Measurements from ENCODE around the gene APP.
"Not testable (repeated sequence)": the region's sequence is repeated elsewhere in the genome, so short reads cannot be mapped to it uniquely, and the experiment has no call there.

APP gene

DNA sequence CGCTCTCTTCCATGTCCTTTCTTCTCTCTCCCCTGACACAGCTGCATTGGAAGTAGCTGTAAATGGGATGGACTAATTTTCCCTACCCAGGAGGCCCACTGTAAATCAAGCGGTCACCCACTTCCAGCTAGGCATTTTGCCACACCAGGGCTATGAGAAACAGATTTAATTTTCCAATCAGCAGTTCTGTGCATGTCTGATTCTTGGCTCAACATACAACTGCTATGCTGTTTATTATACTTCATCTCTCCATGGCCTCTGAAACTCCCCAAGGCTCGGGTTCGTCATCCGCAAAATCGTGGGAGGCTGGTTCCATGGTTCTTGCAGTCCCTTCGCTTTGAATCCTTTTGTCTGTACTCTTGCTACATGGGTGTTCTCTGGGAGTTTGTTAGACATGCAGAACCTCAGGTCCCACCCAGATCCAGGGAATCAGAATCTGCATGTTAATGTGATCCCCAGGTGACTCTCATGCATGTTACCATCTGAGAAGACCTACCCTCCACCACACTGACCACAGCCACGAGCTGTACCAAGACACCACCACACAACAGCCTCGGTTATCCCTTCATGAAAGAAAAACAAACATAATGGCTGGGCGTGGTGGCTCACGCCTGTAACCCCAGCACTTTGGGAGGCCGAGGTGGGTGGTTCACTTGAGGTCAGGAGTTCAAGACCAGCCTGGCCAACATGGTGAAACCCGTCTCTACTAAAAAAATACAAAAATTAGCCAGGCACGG, 245.3 kb downstream of the APP start:
- Histone ChIP-seq H3K36me3 (ENCODE audit: control insufficient read depth in 2 of 2, insufficient read depth in 2 of 2, low read length in 2 of 2) (no peaks in the 10 kb centered on the region), H3K4me3 (ENCODE audit: low read length in 2 of 2) (no peak overlapping the region), H3K4me1 (ENCODE audit: control insufficient read depth, insufficient read depth, low read length) (no peaks in the 10 kb centered on the region), H3K9me3 (ENCODE audit: control insufficient read depth in 2 of 2, low read length in 2 of 2) (no peaks in the 10 kb centered on the region), H3K9ac (ENCODE audit: low read length in 2 of 2) (no peak overlapping the region), H3K27me3 (ENCODE audit: control insufficient read depth in 1 of 2, insufficient read depth in 2 of 2, low read length in 2 of 2) (no peaks in the 10 kb centered on the region), H3K27ac (ENCODE audit: low read length) (no peak overlapping the region)

DNA sequence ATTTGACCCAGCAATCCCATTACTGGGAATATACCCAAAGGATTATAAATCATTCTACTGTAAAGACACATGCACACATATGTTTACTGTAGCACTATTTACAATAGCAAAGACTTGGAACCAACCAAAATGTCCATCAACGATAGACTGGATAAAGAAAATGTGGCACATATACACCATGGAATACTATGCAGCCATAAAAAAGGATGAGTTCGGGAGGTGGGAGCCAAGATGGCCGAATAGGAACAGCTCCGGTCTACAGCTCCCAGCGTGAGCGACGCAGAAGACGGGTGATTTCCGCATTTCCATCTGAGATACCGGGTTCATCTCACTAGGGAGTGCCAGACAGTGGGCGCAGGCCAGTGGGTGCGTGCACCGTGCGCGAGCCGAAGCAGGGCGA, 252.4 kb downstream of the APP start:
- not testable (repeated sequence) for H3K27me3 ChIP-seq (ENCODE audit: control insufficient read depth in 1 of 2, insufficient read depth in 2 of 2, low read length in 2 of 2); H3K9me3 ChIP-seq (ENCODE audit: control insufficient read depth in 2 of 2, low read length in 2 of 2); H3K4me1 ChIP-seq (ENCODE audit: control insufficient read depth, insufficient read depth, low read length); H3K4me3 ChIP-seq (ENCODE audit: low read length in 2 of 2); H3K27ac ChIP-seq (ENCODE audit: low read length); H3K36me3 ChIP-seq (ENCODE audit: control insufficient read depth in 2 of 2, insufficient read depth in 2 of 2, low read length in 2 of 2); H3K9ac ChIP-seq (ENCODE audit: low read length in 2 of 2)

DNA sequence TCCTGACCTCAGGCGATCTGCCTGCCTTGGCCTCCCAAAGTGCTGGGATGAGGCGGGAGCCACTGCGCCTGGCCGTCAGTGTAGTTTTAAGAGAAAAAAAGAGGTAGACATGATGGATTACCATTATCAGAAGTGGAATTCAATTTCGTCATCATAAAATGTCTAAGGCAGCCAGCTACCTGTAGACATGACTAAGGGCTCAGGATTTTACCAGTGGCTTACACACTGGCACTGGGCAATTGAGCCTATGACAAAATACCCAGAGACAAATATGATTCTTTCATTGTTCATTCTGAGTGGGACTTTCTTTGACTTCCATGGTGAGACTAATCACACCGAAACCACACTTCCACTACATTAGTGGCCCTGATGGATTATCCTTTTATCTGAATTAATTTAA, 254.3 kb downstream of the APP start:
- H3K27me3 ChIP-seq (ENCODE audit: control insufficient read depth in 1 of 2, insufficient read depth in 2 of 2, low read length in 2 of 2) = no peaks in the 10 kb centered on the region
- no peak overlapping the region for H3K4me3 ChIP-seq (ENCODE audit: low read length in 2 of 2)
- H3K9ac ChIP-seq (ENCODE audit: low read length in 2 of 2) = no peak overlapping the region
- H3K9me3 ChIP-seq (ENCODE audit: control insufficient read depth in 2 of 2, low read length in 2 of 2) = no peaks in the 10 kb centered on the region
- H3K27ac ChIP-seq (ENCODE audit: low read length) = no peak overlapping the region
- H3K4me1 ChIP-seq (ENCODE audit: control insufficient read depth, insufficient read depth, low read length) = peaks cover 10% of the 10 kb centered on the region
- peaks cover 0 to 2% of the 10 kb centered on the region in 2 donors for H3K36me3 ChIP-seq (ENCODE audit: control insufficient read depth in 2 of 2, insufficient read depth in 2 of 2, low read length in 2 of 2)

DNA sequence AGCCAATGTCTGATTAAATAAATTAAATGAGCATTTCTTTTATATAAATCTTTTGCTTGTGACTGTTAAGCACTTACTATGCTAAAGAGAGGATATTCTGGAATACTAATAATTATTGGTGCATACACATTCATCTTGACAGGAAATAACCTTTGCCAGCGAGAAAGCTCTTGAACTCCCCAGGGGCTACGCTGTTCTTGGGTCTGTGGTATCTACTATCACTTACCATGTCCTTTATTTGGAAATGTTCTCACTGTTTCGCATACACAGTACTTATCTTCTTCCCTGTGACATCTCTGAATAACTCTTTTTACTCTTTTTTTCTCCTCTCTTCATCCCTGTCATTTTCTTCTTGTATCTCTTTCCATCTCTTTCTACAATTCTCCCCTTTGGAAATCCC, 257.1 kb downstream of the APP start:
- no peak overlapping the region for H3K27ac ChIP-seq (ENCODE audit: low read length)
- peaks cover 10% of the 10 kb centered on the region for H3K4me1 ChIP-seq (ENCODE audit: control insufficient read depth, insufficient read depth, low read length)

DNA sequence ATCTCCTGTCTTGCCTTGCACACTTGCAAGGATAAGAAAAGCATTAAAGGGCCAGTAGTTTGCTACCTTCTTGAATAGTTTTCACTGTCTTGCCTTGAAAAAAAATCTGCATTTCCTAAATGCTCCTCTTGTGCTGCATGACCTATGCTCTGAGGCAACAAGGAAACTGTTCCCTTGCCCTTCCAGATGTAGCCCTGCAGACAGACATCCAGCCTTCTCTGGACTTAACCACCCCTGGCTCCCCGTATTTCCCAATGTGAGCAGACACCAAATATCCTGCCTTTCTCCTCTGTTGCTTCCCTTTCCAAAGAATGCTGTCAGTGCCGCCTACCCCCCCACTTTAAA, 258.2 kb downstream of the APP start:
- H3K4me1 ChIP-seq (ENCODE audit: control insufficient read depth, insufficient read depth, low read length) = peaks cover 10% of the 10 kb centered on the region
- H3K4me3 ChIP-seq (ENCODE audit: low read length in 2 of 2) = peak overlapping the region in 1 of 2 donors; percentile 59
- no peaks in the 10 kb centered on the region for H3K9me3 ChIP-seq (ENCODE audit: control insufficient read depth in 2 of 2, low read length in 2 of 2)
- no peaks in the 10 kb centered on the region for H3K27me3 ChIP-seq (ENCODE audit: control insufficient read depth in 1 of 2, insufficient read depth in 2 of 2, low read length in 2 of 2)
- no peak overlapping the region for H3K27ac ChIP-seq (ENCODE audit: low read length)
- H3K9ac ChIP-seq (ENCODE audit: low read length in 2 of 2) = no peak overlapping the region
- H3K36me3 ChIP-seq (ENCODE audit: control insufficient read depth in 2 of 2, insufficient read depth in 2 of 2, low read length in 2 of 2) = peaks cover 0 to 2% of the 10 kb centered on the region in 2 donors

More for the DNA sequence above, 257.1 kb downstream of the APP start:
- H3K9me3 ChIP-seq (ENCODE audit: control insufficient read depth in 2 of 2, low read length in 2 of 2) = no peaks in the 10 kb centered on the region
- H3K27me3 ChIP-seq (ENCODE audit: control insufficient read depth in 1 of 2, insufficient read depth in 2 of 2, low read length in 2 of 2) = no peaks in the 10 kb centered on the region
- H3K36me3 ChIP-seq (ENCODE audit: control insufficient read depth in 2 of 2, insufficient read depth in 2 of 2, low read length in 2 of 2) = peaks cover 0 to 2% of the 10 kb centered on the region in 2 donors
- H3K9ac ChIP-seq (ENCODE audit: low read length in 2 of 2) = no peak overlapping the region
- H3K4me3 ChIP-seq (ENCODE audit: low read length in 2 of 2) = no peak overlapping the region

DNA sequence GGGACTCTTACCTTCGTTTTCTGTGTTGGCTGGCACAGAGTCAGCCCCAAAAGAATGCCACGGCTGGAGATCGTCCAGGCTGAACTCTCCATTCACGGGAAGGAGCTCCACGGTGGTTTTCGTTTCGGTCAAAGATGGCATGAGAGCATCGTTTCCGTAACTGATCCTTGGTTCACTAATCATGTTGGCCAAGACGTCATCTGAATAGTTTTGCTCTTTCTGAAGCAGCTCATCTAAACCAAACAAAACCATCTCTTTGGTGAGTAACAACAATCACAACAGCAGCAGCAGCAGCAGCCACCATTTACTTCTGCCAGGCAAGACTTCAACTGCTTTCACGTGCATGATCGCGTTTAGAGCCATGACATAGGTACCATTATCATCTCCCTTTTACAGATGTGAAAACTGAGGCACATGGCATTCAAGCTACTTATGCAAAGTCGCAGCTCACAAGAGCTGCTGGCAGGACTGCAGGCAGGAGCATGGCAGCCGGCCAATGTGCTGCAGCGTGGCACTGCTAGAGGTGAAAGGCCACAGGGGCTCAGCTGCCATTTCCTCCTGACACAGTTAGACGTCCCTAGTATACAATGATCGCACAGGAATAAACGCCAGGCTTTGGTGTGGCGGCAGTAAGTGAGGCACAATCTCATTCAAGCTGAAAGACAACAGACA, 258.7 kb downstream of the APP start:
- Histone ChIP-seq H3K27ac (ENCODE audit: low read length) (no peak overlapping the region), H3K4me3 (ENCODE audit: low read length in 2 of 2) (peak overlapping the region in 1 of 2 donors; percentile 59), H3K36me3 (ENCODE audit: control insufficient read depth in 2 of 2, insufficient read depth in 2 of 2, low read length in 2 of 2) (peaks cover 0 to 2% of the 10 kb centered on the region in 2 donors), H3K27me3 (ENCODE audit: control insufficient read depth in 1 of 2, insufficient read depth in 2 of 2, low read length in 2 of 2) (no peaks in the 10 kb centered on the region), H3K4me1 (ENCODE audit: control insufficient read depth, insufficient read depth, low read length) (peaks cover 10% of the 10 kb centered on the region), H3K9ac (ENCODE audit: low read length in 2 of 2) (no peak overlapping the region), H3K9me3 (ENCODE audit: control insufficient read depth in 2 of 2, low read length in 2 of 2) (no peaks in the 10 kb centered on the region)

DNA sequence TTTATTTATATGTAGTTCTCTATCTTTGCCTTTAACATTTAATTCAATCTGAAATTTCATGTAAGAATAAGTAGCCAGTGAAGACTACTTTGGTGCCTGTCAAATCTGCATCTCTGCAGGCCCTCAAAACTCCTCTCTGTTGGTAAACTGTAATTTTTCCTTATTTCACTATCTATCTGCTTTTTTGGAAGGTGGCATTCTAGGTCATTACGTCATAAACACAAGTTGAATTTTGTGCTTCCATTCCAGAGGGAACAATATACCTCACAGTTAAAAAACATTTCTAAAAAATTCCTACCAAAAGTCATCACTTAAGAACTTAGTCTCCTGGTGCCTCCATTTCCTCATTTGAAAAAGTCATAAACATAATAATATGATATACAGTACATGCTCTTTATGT, 259.8 kb downstream of the APP start:
- H3K4me1 ChIP-seq (ENCODE audit: control insufficient read depth, insufficient read depth, low read length) = peaks cover 10% of the 10 kb centered on the region
- H3K9ac ChIP-seq (ENCODE audit: low read length in 2 of 2) = no peak overlapping the region
- H3K27ac ChIP-seq (ENCODE audit: low read length) = no peak overlapping the region
- H3K36me3 ChIP-seq (ENCODE audit: control insufficient read depth in 2 of 2, insufficient read depth in 2 of 2, low read length in 2 of 2) = peaks cover 2% of the 10 kb centered on the region in 2 donors
- no peaks in the 10 kb centered on the region for H3K9me3 ChIP-seq (ENCODE audit: control insufficient read depth in 2 of 2, low read length in 2 of 2)
- H3K27me3 ChIP-seq (ENCODE audit: control insufficient read depth in 1 of 2, insufficient read depth in 2 of 2, low read length in 2 of 2) = no peaks in the 10 kb centered on the region
- H3K4me3 ChIP-seq (ENCODE audit: low read length in 2 of 2) = no peak overlapping the region

DNA sequence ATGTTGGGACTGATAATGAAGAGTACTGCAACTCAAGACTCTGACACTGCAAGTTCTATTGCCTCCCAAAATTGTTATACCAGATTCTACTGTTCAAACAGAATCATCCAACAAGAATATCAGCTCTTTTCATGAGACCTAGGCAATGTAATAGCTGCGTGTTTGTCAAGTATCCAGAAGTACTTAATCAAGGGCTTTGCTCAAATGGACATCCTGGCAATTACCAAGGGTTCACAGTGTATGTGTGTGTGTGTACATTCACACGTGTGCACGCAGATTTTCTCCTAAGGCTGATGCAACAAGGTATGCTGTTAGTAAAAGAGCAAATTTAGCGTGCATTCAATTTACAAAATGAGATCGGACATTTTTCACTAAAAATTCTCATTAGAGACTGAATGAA, 261.2 kb downstream of the APP start:
- Histone ChIP-seq H3K4me3 (ENCODE audit: low read length in 2 of 2) (no peak overlapping the region), H3K27me3 (ENCODE audit: control insufficient read depth in 1 of 2, insufficient read depth in 2 of 2, low read length in 2 of 2) (no peaks in the 10 kb centered on the region), H3K27ac (ENCODE audit: low read length) (no peak overlapping the region), H3K36me3 (ENCODE audit: control insufficient read depth in 2 of 2, insufficient read depth in 2 of 2, low read length in 2 of 2) (peaks cover 0 to 4% of the 10 kb centered on the region in 2 donors), H3K9me3 (ENCODE audit: control insufficient read depth in 2 of 2, low read length in 2 of 2) (no peaks in the 10 kb centered on the region), H3K4me1 (ENCODE audit: control insufficient read depth, insufficient read depth, low read length) (peaks cover 10% of the 10 kb centered on the region), H3K9ac (ENCODE audit: low read length in 2 of 2) (no peak overlapping the region)

DNA sequence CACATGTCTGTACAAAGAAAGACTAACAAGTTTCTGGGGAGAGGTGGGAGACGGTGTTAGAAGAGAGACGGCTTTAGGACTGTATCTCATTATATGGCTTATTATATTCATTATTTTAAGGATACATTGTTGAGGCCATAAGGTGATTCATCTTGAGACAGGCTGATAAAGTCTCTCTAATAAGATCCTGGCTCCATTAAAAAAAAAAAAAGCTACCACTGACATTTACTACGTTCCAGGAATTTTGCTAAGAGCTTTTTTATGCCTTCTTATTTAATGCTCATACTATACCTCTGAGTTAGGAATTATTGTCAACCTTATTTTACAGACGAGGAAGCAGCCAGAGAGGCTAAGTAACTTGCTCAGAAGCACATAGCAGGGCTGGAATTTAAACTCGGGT, 262.1 kb downstream of the APP start:
- H3K4me1 ChIP-seq (ENCODE audit: control insufficient read depth, insufficient read depth, low read length) = peaks cover 10% of the 10 kb centered on the region
- no peak overlapping the region for H3K27ac ChIP-seq (ENCODE audit: low read length)
- no peaks in the 10 kb centered on the region for H3K9me3 ChIP-seq (ENCODE audit: control insufficient read depth in 2 of 2, low read length in 2 of 2)
- no peak overlapping the region for H3K9ac ChIP-seq (ENCODE audit: low read length in 2 of 2)
- H3K4me3 ChIP-seq (ENCODE audit: low read length in 2 of 2) = no peak overlapping the region
- H3K27me3 ChIP-seq (ENCODE audit: control insufficient read depth in 1 of 2, insufficient read depth in 2 of 2, low read length in 2 of 2) = no peaks in the 10 kb centered on the region
- H3K36me3 ChIP-seq (ENCODE audit: control insufficient read depth in 2 of 2, insufficient read depth in 2 of 2, low read length in 2 of 2) = peaks cover 4% of the 10 kb centered on the region in 2 donors

DNA sequence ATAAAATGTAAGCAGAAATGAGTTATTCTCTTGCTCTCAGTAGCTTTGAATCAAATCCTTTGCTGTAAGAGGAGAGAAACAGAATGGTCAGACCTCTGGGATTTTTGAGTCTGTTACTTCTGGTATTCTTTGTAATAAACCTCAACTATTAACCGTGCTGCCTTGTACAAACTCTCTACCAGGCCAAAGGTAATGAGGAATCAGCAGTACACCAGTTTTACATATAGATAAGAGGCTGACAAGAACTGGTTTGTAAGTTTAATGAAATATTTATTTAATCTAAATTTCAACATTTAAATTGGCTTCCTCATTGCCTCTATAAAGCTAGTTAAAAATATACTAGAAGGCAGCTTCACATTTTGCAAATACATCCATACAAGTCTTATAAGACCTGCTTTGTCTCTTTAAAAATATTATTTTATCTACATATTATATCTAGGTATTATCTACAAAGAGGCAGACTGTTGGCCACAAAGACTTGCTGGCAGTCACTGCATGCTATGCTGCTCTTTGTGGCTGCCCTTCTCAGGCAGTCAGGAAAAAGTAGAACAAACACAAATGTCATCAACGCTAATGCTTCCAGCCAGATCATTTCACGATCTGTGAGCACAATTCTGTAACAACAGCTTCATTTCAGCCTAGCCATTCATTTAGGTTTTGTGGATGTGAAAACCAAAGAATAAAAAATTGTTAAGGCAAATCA, 262.8 kb downstream of the APP start:
- Histone ChIP-seq H3K27me3 (ENCODE audit: control insufficient read depth in 1 of 2, insufficient read depth in 2 of 2, low read length in 2 of 2) (no peaks in the 10 kb centered on the region), H3K9ac (ENCODE audit: low read length in 2 of 2) (no peak overlapping the region), H3K36me3 (ENCODE audit: control insufficient read depth in 2 of 2, insufficient read depth in 2 of 2, low read length in 2 of 2) (peaks cover 4% of the 10 kb centered on the region in 2 donors), H3K4me1 (ENCODE audit: control insufficient read depth, insufficient read depth, low read length) (peaks cover 10% of the 10 kb centered on the region), H3K27ac (ENCODE audit: low read length) (no peak overlapping the region), H3K9me3 (ENCODE audit: control insufficient read depth in 2 of 2, low read length in 2 of 2) (no peaks in the 10 kb centered on the region), H3K4me3 (ENCODE audit: low read length in 2 of 2) (no peak overlapping the region)

DNA sequence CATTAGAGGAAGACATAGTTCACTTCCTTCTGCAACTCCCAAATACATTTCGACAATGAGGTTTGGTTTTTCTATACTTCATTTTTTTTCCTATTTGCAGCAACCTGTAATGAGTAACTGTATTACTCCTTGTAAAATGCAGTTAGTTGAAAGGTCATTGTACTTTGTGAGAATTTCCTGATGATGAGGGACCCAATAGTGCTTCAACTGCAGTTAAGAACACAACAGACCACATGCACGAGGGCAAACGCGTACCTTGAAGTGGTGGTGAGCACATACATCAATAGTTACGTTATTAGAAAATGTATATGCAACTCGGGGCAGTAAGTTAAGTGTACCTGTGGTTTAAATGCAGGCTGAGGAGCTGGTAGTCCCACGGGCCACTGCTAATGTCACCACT, 264.0 kb downstream of the APP start:
- Histone ChIP-seq H3K9ac (ENCODE audit: low read length in 2 of 2) (no peak overlapping the region), H3K9me3 (ENCODE audit: control insufficient read depth in 2 of 2, low read length in 2 of 2) (no peaks in the 10 kb centered on the region), H3K4me1 (ENCODE audit: control insufficient read depth, insufficient read depth, low read length) (no peaks in the 10 kb centered on the region), H3K36me3 (ENCODE audit: control insufficient read depth in 2 of 2, insufficient read depth in 2 of 2, low read length in 2 of 2) (peaks cover 4% of the 10 kb centered on the region in 2 donors), H3K27me3 (ENCODE audit: control insufficient read depth in 1 of 2, insufficient read depth in 2 of 2, low read length in 2 of 2) (no peaks in the 10 kb centered on the region), H3K4me3 (ENCODE audit: low read length in 2 of 2) (no peak overlapping the region), H3K27ac (ENCODE audit: low read length) (no peak overlapping the region)
